AML-193 (cell line): ENCODE measurements around the gene ERC2.

Experiments
- DNase-seq, 2 experiments: peaks; one replicate each; lab custom pipeline; 2025; lab: John Stamatoyannopoulos, UW

Gene ERC2

DNA sequence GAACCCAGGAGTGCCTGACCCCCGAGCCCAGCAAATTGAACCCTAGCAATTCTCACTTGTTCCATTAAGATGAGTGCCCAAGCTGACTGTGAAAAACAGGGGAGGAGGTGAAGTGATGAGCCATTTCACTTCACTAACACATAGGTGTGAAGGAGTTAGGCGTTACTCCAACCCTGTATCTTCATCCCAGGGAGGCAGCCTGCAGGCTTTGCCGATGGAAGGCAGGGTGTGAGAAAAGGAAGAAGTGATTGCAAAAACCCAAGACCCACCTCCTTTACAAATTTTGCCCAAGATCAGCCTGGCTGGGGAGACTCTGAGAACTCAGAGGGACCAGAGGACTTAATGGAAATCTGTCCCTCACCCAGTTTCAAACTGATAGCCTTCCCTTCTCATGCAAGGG, 851.5 kb downstream of the ERC2 start:
- DNase-seq, result no peak

GRCh38 chr3:55615694-55616295, 852.5 kb downstream of the ERC2 start:
- no peak for DNase-seq

DNA sequence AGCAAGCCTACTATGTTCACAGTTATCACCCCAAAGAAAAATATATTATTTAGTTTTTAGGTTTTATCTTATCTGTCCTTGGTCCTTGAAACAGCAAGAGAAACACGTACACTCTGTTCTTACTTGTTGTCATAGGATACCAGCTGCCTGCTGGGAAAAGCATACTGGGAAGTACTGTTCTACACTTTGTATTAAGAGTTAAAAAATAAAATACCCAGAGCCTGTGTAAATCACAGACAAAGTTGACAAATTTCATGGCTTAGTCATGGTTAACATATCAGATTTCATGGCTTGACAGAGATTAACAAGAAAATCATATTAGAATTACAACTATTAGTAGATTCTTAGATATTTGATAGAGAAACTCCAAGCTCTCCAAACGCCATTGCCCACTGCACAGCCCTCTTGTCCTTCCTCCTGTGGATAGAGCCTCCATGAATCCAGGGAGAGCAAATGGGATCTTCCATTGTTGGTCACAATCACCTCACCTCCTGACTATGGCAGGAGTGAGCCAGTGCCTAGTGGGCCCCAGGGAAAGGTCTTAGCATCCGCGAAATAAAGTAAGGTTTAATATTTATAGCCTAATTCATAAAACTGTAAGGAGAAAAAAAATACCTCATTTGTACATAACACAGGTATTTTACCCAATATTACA, 853.1 kb downstream of the ERC2 start:
- DNase-seq, result no peak

DNA sequence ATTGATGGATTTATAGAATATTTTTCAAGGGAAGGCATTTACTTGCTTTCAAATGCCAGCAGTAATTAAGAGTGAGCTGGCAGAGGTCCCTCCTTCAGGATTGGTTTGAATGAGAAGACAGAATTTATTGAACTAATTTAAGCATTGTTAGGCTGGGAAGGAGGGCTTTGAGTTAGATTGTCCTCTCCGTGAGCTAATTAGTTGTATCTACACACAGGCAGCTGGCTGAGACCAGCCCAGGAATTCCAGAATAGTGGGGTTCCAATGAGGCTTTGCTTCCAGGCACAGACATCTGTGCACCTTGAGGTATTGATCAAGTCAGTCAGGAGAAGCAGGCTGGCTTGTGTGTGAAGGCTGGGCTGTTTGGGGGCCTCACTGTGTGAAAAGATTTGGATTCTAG, 857.1 kb downstream of the ERC2 start:
- no peak for DNase-seq

- no peak for DNase-seq
These were observed 858.9 kb downstream of the ERC2 start for GRCh38 chr3:55609230-55609827.

DNA sequence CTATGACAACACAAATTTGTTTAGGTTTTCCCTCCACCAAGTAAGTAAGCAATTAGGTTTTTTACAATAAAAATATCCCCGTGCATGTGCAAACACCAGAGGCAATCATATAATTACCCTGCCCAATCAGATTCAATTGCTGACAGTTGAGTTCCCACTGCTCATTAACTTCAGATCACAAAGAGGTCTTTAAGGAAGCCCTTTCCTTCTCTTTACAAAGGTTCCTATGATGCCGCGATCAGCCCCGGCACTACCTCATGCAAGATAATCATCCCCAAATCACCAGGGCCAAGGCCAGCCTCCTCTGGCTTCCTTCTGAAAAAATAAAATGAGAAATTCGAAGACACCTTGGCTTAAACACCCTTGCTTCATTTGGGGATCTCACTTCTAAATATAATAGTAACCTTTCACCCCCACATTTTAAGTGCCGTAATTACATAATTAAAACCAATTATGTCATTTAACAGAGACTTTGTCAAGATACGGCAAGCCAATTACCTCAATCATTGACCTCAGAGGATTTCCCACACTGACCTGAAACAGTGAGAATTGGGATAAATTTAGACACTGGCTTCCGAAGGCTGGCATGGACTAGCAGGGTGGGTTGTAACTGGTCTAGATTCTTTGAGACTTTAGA, 859.8 kb downstream of the ERC2 start:
- no peak for DNase-seq

GRCh38 chr3:55607844-55608243, 860.4 kb downstream of the ERC2 start:
- no peak for DNase-seq

DNA sequence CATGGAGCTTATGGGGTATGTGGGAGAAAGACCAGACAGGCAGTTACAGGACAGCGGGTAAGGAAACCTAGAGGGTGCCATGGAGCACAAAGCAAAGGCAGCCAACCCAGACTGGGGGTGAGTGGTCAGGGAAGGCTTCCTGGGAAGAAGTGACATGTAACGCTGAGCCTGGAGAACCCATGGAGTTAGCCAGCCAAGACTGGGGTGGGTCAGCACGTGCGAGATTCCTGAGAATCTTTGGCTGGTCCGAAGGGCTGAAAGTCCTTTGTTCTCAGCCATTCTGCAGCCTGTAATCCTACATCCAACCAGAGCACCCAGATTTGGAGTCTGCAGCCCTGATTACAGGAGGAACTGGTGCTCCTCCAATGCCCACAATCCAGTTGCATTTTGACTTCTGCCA, 861.1 kb downstream of the ERC2 start:
- no peak for DNase-seq

DNA sequence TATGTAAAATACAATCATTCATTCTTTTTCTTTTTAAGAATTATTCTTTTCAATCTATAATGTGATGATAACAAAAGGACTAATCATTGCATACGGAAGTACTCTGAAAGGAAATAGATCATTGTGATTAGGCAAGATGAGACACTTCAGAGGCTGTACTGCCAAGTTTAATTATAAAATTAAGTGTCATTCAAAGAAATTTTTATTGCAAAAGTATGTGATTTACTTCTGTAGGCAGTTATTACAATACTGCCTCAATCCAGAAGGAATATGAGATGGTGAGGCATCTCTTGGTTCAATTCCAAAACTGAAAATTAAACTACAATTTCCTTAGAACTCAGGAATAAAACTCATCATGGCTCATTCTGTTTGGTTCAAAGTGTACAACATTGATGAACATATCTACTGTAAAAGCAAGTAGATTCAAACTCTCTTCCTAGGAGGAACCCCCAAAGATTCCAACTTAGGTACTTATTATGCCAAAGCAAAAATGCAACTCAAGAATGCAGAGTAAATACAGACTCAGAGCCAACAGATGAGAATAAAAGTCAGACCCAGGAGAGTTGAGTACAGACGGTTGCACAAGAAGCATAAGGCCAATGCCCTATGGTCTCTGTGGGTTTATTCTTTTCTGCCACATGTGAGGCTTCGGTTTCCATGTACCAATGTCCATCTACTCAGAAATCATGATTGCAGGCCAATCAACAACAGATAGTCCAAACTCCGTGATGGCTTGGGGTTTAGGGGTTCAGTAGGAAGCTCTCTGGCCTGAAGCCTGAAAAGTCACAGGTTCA, 862.6 kb downstream of the ERC2 start:
- DNase-seq, result no peak

- no peak for DNase-seq
These were observed 863.4 kb downstream of the ERC2 start for GRCh38 chr3:55604846-55605245.

- no peak for DNase-seq
These were observed 863.9 kb downstream of the ERC2 start for GRCh38 chr3:55604402-55604801.

DNA sequence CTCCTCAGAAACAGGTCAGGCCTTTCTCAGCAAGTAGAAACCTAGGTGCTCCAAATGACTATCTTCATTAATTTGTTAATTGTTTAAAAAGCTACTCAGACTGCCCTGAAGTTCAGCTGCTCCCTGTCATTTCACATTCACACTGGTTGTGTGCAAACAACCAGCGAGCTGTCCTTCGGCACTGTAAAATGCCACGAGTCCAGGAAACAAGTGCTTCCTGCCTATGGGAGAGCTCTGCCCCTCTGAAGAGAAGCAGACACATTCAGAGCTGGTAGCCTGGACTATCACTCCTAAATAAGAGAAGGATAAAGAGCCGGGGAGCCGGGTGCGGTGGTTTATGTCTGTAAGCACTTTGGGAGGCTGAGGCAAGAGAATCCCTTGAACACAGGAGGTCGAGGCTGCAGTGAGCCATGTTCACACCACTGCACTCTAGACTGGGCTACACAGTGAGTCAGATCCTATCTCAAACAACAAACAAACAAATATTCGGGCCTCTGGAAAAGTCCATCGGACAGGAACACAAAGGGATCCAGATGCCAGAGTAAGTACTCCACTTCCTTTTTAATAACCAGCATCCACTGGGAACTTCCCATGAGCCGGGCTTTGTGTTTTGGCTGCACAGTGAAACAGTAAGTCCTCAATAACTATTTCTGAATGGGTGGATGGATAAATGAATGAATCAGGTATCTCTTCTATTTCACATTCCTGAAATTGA, 866.7 kb downstream of the ERC2 start:
- DNase-seq, result no peak

GRCh38 chr3:55598224-55598623, 870.0 kb downstream of the ERC2 start:
- DNase-seq, result no peak

- no peak for DNase-seq
These were observed 870.6 kb downstream of the ERC2 start for GRCh38 chr3:55597641-55598040.

- no peak for DNase-seq
These were observed 872.1 kb downstream of the ERC2 start for GRCh38 chr3:55596212-55596611.

GRCh38 chr3:55595420-55595819, 872.8 kb downstream of the ERC2 start:
- no peak for DNase-seq

GRCh38 chr3:55592572-55592971, 875.7 kb downstream of the ERC2 start:
- no peak for DNase-seq

GRCh38 chr3:55591888-55592287, 876.4 kb downstream of the ERC2 start:
- DNase-seq, result no peak

DNA sequence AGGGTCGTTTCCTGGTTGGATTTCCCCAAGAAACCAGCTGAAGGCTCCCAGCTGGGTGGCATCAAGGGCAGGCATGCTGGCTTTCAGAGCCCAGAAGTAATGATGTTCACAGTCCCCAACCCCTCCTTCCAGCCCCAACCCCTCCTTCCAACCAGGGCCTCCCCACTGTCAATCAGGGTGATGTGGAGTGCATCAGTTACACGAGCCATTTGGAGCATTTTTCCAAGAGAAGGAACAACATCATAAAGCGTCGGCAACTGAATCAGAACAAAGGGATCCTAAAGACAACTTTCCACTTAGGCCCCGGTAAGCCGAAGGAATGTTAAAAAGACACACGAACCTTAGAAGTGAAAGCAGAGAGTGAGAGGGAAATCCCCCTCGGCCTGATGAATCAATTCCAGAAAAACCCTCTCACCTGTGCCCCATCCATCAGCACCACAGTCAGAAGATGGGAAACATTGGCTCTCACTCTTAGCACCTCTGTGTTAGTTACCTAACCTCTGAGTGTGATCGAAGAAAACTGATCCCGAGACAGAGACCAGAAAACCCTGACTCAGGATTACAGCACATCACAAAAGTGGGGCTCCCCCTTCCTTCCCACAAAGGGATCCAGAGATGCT, 880.0 kb downstream of the ERC2 start:
- DNase-seq, result no peak

- no peak for DNase-seq
These were observed 882.4 kb downstream of the ERC2 start for GRCh38 chr3:55585856-55586255.

- DNase-seq, result no peak
These were observed 883.4 kb downstream of the ERC2 start for GRCh38 chr3:55584716-55585368.
